ENCODE results near the gene RNASEL.
A peak's percentile ranks its signal among the peaks of the same experiment; 100 is the strongest.

Gene RNASEL

DNA sequence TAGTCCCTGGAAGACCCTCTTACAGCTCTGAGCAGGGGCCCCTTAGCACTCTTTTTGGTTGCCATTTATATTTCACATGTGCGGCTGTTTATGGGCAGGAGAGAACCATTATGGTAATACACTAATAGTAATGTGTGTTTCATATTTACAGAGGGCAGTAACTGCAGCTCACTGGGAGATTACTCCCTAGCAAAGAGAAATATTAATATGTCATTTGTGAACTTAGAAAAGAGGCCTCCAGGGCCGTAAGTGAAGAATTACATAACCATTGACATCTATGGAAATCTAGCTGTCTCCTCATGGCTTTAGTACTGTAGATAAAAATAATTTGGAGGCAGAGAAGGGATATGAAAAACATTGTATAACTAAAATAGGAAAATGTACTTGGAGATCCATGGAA lies 38.6 kb upstream of the RNASEL start:
- TF ChIP-seq, protein P1, sequence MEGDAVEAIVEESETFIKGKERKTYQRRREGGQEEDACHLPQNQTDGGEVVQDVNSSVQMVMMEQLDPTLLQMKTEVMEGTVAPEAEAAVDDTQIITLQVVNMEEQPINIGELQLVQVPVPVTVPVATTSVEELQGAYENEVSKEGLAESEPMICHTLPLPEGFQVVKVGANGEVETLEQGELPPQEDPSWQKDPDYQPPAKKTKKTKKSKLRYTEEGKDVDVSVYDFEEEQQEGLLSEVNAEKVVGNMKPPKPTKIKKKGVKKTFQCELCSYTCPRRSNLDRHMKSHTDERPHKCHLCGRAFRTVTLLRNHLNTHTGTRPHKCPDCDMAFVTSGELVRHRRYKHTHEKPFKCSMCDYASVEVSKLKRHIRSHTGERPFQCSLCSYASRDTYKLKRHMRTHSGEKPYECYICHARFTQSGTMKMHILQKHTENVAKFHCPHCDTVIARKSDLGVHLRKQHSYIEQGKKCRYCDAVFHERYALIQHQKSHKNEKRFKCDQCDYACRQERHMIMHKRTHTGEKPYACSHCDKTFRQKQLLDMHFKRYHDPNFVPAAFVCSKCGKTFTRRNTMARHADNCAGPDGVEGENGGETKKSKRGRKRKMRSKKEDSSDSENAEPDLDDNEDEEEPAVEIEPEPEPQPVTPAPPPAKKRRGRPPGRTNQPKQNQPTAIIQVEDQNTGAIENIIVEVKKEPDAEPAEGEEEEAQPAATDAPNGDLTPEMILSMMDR (IDR thresholded peaks at IDR 0.05; ENCODE audit: low read depth, low read length) = no peak
- no peak overlapping the region for H3K4me3 ChIP-seq (replicated peaks in 1 of 2; ENCODE audit: low read depth in 2 of 2, low read length in 2 of 2)
- DNase-seq (ENCODE audit: low read depth in 2 of 2) = no peak

DNA sequence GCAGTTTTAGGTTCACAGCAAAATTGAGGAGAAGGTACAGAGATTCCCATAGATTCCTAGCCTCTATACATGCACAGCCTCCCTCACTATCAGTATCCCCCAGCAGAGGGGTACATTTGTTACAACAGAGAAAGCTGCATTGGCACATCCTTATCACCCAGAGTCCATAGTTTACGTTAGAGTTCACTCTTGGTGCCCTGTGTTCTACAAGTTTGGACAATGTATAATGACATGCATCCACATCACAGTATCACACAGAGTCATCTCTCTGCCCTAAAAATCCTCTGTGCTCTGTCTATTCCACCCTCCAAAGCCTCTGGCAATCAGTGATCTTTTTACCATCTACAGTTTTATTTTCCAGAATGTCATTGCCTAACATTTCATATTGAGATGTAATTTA lies 37.5 kb upstream of the RNASEL start:
- DNase-seq (ENCODE audit: low read depth in 2 of 2) = no peak
- H3K4me3 ChIP-seq (replicated peaks in 1 of 2; ENCODE audit: low read depth in 2 of 2, low read length in 2 of 2) = no peak overlapping the region
- TF ChIP-seq, protein P1 (IDR thresholded peaks at IDR 0.05; ENCODE audit: low read depth, low read length) = no peak

DNA sequence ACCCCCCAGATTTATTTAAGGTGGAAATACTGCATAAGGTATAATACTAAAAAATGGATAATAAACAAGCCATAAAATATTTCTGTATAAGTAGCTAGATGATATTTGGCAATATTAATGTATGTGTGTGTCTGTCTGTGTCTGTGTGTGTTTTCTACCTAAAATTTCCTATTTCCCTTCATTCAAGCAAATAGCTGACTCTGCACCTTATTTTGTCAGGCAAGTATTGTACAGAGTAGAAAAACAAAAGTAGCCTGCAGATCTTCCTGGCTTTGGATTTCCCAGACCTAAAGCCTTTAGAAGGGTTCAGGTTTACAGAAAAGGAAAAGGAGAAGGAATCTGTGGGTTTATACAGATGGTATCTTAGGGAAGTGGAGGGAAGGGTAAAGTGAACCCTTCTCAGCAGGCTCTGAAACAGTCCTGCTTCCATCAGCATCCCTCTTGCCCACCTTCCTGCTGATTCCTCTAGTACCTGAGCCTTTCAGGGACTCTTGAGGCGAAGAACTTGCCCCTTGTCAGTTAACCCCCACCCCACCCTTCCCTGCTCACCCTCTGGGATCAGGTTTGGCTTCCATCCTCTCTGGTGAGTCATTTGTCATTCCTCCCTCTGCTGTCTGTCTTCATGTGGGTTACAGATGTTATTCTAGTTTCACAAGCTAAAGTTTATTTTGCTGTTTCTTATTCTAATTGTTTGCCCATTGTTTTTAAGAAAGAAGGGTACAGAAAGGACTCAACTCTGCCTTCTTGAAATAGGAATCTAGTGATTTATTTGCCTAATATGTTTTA lies 36.9 kb upstream of the RNASEL start:
- H3K4me3 ChIP-seq (replicated peaks in 1 of 2; ENCODE audit: low read depth in 2 of 2, low read length in 2 of 2) = no peak overlapping the region
- TF ChIP-seq, protein P1 (IDR thresholded peaks at IDR 0.05; ENCODE audit: low read depth, low read length) = no peak
- DNase-seq (ENCODE audit: low read depth in 2 of 2) = peak in 1 of 2 donors; percentile 29

DNA sequence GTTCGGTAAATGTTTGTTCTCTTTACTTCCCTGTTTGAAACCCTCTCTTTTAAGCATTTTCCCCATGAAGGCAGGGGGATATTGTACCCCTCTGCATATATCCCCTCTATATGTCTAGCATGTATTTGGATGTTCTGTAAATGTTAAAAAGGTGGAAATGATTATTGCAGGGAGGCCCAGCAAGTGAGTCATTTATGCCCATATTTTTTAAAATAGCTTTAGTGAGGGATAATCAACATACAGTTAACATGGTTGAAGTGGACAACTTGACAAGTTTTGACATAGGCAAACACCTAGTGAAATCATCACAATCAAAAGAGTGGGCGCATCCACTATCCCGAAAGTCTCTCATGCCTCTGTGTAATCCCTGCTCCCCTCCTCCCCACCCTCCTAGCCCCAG lies 36.0 kb upstream of the RNASEL start:
- H3K4me3 ChIP-seq (replicated peaks in 1 of 2; ENCODE audit: low read depth in 2 of 2, low read length in 2 of 2) = no peak overlapping the region
- TF ChIP-seq, protein P1 (IDR thresholded peaks at IDR 0.05; ENCODE audit: low read depth, low read length) = no peak
- DNase-seq (ENCODE audit: low read depth in 2 of 2) = no peak

DNA sequence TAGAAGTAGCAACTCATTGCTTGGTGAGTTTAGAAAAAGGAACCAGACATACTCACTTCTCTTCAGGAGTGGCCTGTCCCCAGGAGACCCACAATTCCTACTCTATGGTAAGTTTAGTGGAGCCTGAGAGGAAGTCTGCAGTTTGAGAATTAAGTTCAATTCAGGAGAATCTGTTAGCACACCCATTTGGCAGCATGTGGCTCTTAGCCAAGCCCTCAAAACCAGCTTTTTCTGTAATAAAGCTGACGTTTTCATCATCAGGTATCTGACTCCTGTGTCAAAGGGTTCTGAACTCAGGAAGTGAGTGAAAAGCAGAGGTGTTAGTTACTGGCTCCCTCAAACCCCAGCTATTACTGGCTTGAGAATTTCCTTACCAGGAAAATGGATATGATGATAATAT lies 35.5 kb upstream of the RNASEL start:
- DNase-seq (ENCODE audit: low read depth in 2 of 2) = no peak
- TF ChIP-seq, protein P1 (IDR thresholded peaks at IDR 0.05; ENCODE audit: low read depth, low read length) = no peak
- H3K4me3 ChIP-seq (replicated peaks in 1 of 2; ENCODE audit: low read depth in 2 of 2, low read length in 2 of 2) = no peak overlapping the region

GRCh38 chr1:182622901-182623528 lies 34.0 kb upstream of the RNASEL start:
- TF ChIP-seq, protein P1 (IDR thresholded peaks at IDR 0.05; ENCODE audit: low read depth, low read length) = no peak

More at GRCh38 chr1:182622901-182623528, 34.0 kb upstream of the RNASEL start:
- no peak overlapping the region for H3K4me3 ChIP-seq (replicated peaks in 1 of 2; ENCODE audit: low read depth in 2 of 2, low read length in 2 of 2)
- peak; percentile 47 to 57 for DNase-seq (ENCODE audit: low read depth in 2 of 2)
